Mesenchymal stem cell (in vitro differentiated cells and primary cell): ENCODE measurements around the gene WASL.

Experiments
- DNase-seq: peaks from one replicate; pipeline ENCODE4 v3.0.0-alpha.2; 2013
- H2AFZ ChIP-seq: one replicate; pipeline ENCODE4 v1.6.1; 2013; ENCODE audit warnings: low read depth, mild to moderate bottlenecking, control low read depth, inconsistent platforms, low read length, moderate library complexity
- H2AK5ac ChIP-seq: 2 replicates; pipeline ENCODE4 v1.6.1; 2013; ENCODE audit warnings: low read length, moderate library complexity, mild to moderate bottlenecking, inconsistent platforms; ENCODE audit not compliant: severe bottlenecking
- H2BK120ac ChIP-seq: one replicate; pipeline ENCODE4 v1.6.1; 2013; ENCODE audit warnings: low read depth, mild to moderate bottlenecking, inconsistent platforms, low read length, moderate library complexity
- H2BK12ac ChIP-seq, 2 experiments: one replicate each; pipeline ENCODE4 v1.6.1; 2013; ENCODE audit warnings: inconsistent platforms in 2 of 2, low read length in 2 of 2, mild to moderate bottlenecking in 2 of 2, moderate library complexity in 2 of 2, control low read depth in 1 of 2
- H2BK15ac ChIP-seq: one replicate; pipeline ENCODE4 v1.6.1; 2013; ENCODE audit warnings: mild to moderate bottlenecking, low read depth, inconsistent platforms; ENCODE audit not compliant: poor library complexity, severe bottlenecking
- H2BK5ac ChIP-seq: 2 replicates; pipeline ENCODE4 v1.6.1; 2013; ENCODE audit warnings: low read depth, mild to moderate bottlenecking, low read length, control low read depth, inconsistent platforms; ENCODE audit not compliant: poor library complexity, severe bottlenecking
- H3K14ac ChIP-seq, 2 experiments: one replicate each; pipeline ENCODE4 v1.6.1; 2013; ENCODE audit warnings: inconsistent platforms in 2 of 2, low read length in 2 of 2, control low read depth in 1 of 2, mild to moderate bottlenecking in 1 of 2, moderate library complexity in 1 of 2
- H3K18ac ChIP-seq, 2 experiments: one replicate each; pipeline ENCODE4 v1.6.1; 2013; ENCODE audit warnings: inconsistent platforms in 2 of 2, low read length in 2 of 2, control low read depth in 1 of 2, low read depth in 1 of 2, mild to moderate bottlenecking in 1 of 2
- H3K23ac ChIP-seq, 2 experiments: one replicate each; pipeline ENCODE4 v1.6.1; 2013; ENCODE audit warnings: inconsistent platforms in 2 of 2, low read length in 2 of 2, mild to moderate bottlenecking in 2 of 2, moderate library complexity in 2 of 2, control low read depth in 1 of 2
- H3K27ac ChIP-seq: 2 replicates; pipeline ENCODE4 v1.5.1; 2013; ENCODE audit warnings: mild to moderate bottlenecking, moderate library complexity, low read length, control low read depth, inconsistent platforms; ENCODE audit not compliant: poor library complexity, severe bottlenecking
- H3K27me3 ChIP-seq, 2 experiments: 2 replicates each; pipeline versions ENCODE4 v1.6.1 to v1.7.0; 2013; ENCODE audit warnings: low read length in 2 of 2, mild to moderate bottlenecking in 2 of 2, moderate library complexity in 2 of 2, control low read depth in 1 of 2, inconsistent platforms in 1 of 2; ENCODE audit not compliant: control insufficient read depth in 1 of 2, insufficient read depth in 1 of 2
- H3K36me3 ChIP-seq, 2 experiments: 2 replicates each; pipeline versions ENCODE4 v1.6.1 to v1.7.0; 2013; ENCODE audit warnings: low read length in 2 of 2, control low read depth in 1 of 2, inconsistent platforms in 1 of 2, low read depth in 1 of 2, mild to moderate bottlenecking in 1 of 2; ENCODE audit not compliant: insufficient read depth in 2 of 2, control insufficient read depth in 1 of 2
- H3K4ac ChIP-seq, 2 experiments: one replicate each; pipeline ENCODE4 v1.6.1; 2013; ENCODE audit warnings: inconsistent platforms in 2 of 2, low read length in 2 of 2, mild to moderate bottlenecking in 2 of 2, moderate library complexity in 2 of 2, control low read depth in 1 of 2, low read depth in 1 of 2
- H3K4me1 ChIP-seq: 2 replicates; pipeline ENCODE4 v1.6.1; 2013; ENCODE audit warnings: low read depth, low read length, control low read depth; ENCODE audit not compliant: control insufficient read depth, insufficient read depth
- H3K4me2 ChIP-seq: 2 replicates; pipeline ENCODE4 v1.6.1; 2013; ENCODE audit warnings: low read length, mild to moderate bottlenecking, inconsistent platforms; ENCODE audit not compliant: poor library complexity, severe bottlenecking
- H3K4me3 ChIP-seq, 2 experiments: 2 replicates each; pipeline versions ENCODE4 v1.5.1 to v1.7.0; 2013; ENCODE audit warnings: low read length in 2 of 2, mild to moderate bottlenecking in 2 of 2, control low read depth in 1 of 2, low read depth in 1 of 2; ENCODE audit not compliant: insufficient read depth in 1 of 2
- H3K79me1 ChIP-seq: replicated peaks from 2 replicates; pipeline ENCODE4 v1.6.1; 2013; ENCODE audit warnings: mild to moderate bottlenecking, control low read depth, low read length, inconsistent platforms; ENCODE audit not compliant: poor library complexity, severe bottlenecking
- H3K9ac ChIP-seq: 2 replicates; pipeline ENCODE4 v1.7.0; 2013; ENCODE audit warnings: mild to moderate bottlenecking, low read length, moderate library complexity
- H3K9me3 ChIP-seq: 2 replicates; pipeline ENCODE4 v1.7.0; 2013; ENCODE audit warnings: mild to moderate bottlenecking, low read length; ENCODE audit not compliant: control insufficient read depth
- H4K8ac ChIP-seq: one replicate; pipeline ENCODE4 v1.6.1; 2013; ENCODE audit warnings: inconsistent platforms, mild to moderate bottlenecking, low read length, moderate library complexity
- H4K91ac ChIP-seq: one replicate; pipeline ENCODE4 v1.6.1; 2013; ENCODE audit warnings: mild to moderate bottlenecking, low read length, inconsistent platforms
- WGBS: methylation state at CpG from one replicate; pipeline ENCODE4 v1.1.7; 2013; ENCODE audit warnings: mixed read lengths; 5-methylcytosine and 5-hydroxymethylcytosine counted together

The WASL gene

DNA sequence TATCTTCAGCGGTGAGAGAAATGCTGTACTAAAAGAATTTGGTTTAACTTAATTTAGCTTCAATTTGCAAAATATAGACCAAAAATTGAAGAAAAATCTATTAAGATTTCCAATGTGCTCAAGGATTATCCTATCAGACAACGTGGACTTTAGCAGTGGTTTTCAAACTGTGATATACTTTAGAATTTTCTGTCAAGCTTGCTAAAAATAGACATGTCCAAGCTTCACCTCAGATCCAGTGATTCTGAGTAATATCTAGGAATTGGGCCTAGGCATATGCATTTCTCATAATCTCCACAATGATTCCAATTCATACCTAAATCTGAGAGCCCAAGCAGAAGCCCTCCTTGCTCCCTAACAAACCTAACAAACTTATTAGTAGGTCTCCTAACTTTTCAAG lies 3.4 kb downstream of the WASL start:
- H3K4me3 ChIP-seq, result peak overlapping the region in 1 of 2 experiments; percentile 95
- no peak overlapping the region for H3K4ac ChIP-seq
- H2BK5ac ChIP-seq, result no peak overlapping the region
- no peaks in the 10 kb centered on the region for H3K27me3 ChIP-seq
- no peak for DNase-seq
- H3K23ac ChIP-seq, result no peak overlapping the region
- no peaks in the 10 kb centered on the region for H3K36me3 ChIP-seq
- H3K14ac ChIP-seq, result no peak overlapping the region
- H4K91ac ChIP-seq, result no peak overlapping the region
- H3K9me3 ChIP-seq, result no peaks in the 10 kb centered on the region
- H2BK12ac ChIP-seq, result no peak overlapping the region
- H2BK120ac ChIP-seq, result no peak overlapping the region
- H4K8ac ChIP-seq, result no peak overlapping the region
- WGBS, result 71% methylated on average over 1 of the region's 2 CpGs
- H3K9ac ChIP-seq, result peak overlapping the region; percentile 95
- H3K27ac ChIP-seq, result no peak overlapping the region
- peaks cover 6% of the 10 kb centered on the region for H3K4me1 ChIP-seq
- H2AK5ac ChIP-seq, result no peak overlapping the region
- H2AFZ ChIP-seq, result no peak overlapping the region
- no peak overlapping the region for H3K4me2 ChIP-seq
- no peak overlapping the region for H3K18ac ChIP-seq
- peaks cover 3% of the 10 kb centered on the region for H3K79me1 ChIP-seq
- H2BK15ac ChIP-seq, result no peak overlapping the region

- H3K14ac ChIP-seq, result no peak overlapping the region
- no peak overlapping the region for H2BK12ac ChIP-seq
- no peak overlapping the region for H3K27ac ChIP-seq
- no peak overlapping the region for H3K4me3 ChIP-seq
- no peak overlapping the region for H2BK15ac ChIP-seq
- H3K4me1 ChIP-seq, result peaks cover 6% of the 10 kb centered on the region
- H3K79me1 ChIP-seq, result peaks cover 3% of the 10 kb centered on the region
- H2AFZ ChIP-seq, result no peak overlapping the region
- no peak overlapping the region for H3K4me2 ChIP-seq
- no peak for DNase-seq
- no peak overlapping the region for H3K4ac ChIP-seq
- no peak overlapping the region for H2BK120ac ChIP-seq
- H3K27me3 ChIP-seq, result no peaks in the 10 kb centered on the region
- no peak overlapping the region for H2AK5ac ChIP-seq
- H3K36me3 ChIP-seq, result no peaks in the 10 kb centered on the region
- H3K23ac ChIP-seq, result no peak overlapping the region
- H3K9ac ChIP-seq, result no peak overlapping the region
- H3K18ac ChIP-seq, result no peak overlapping the region
- no peak overlapping the region for H4K91ac ChIP-seq
- no peak overlapping the region for H4K8ac ChIP-seq
- H3K9me3 ChIP-seq, result no peaks in the 10 kb centered on the region
- WGBS, result no CpG with 5 or more reads among the region's 1 CpG
- no peak overlapping the region for H2BK5ac ChIP-seq
These were observed 4.4 kb downstream of the WASL start for GRCh38 chr7:123744416-123744815.

GRCh38 chr7:123741940-123742339 lies 6.9 kb downstream of the WASL start:
- DNase-seq, result no peak
- Histone ChIP-seq H3K4me3 (no peak overlapping the region), H3K4ac (no peak overlapping the region), H3K36me3 (no peaks in the 10 kb centered on the region), H3K27me3 (no peaks in the 10 kb centered on the region), H4K8ac (no peak overlapping the region), H3K9me3 (no peaks in the 10 kb centered on the region), H3K18ac (no peak overlapping the region), H3K23ac (no peak overlapping the region), H3K4me1 (peaks cover 6% of the 10 kb centered on the region), H2BK12ac (no peak overlapping the region), H3K14ac (no peak overlapping the region), H2BK120ac (no peak overlapping the region), H2BK5ac (no peak overlapping the region), H2BK15ac (no peak overlapping the region), H3K27ac (no peak overlapping the region), H3K9ac (no peak overlapping the region), H3K4me2 (no peak overlapping the region), H3K79me1 (peaks cover 3% of the 10 kb centered on the region), H4K91ac (no peak overlapping the region), H2AK5ac (no peak overlapping the region), H2AFZ (no peak overlapping the region)

DNA sequence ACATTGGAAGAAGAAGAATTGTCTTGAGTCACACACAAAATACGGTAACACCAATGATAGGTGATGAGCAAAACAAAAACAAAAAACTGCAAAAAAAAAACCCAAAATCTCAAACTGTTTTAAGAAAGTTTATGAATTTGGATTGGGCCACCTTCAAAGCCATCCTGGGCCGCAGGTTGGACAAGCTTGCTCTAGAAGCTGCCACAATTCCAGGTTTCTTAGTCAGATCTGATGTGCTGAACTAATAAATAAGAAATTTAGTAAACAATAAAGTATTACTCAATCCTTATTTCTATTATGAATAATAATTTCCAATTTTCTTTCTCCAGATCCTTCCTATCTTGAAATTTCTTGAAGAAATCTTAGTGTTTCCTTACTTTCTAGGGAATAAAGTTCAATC lies 10.0 kb downstream of the WASL start:
- no peak overlapping the region for H2BK12ac ChIP-seq
- WGBS, result 100% methylated on average over 1 of the region's 2 CpGs
- no peak overlapping the region for H4K91ac ChIP-seq
- H3K18ac ChIP-seq, result no peak overlapping the region
- H3K9me3 ChIP-seq, result no peaks in the 10 kb centered on the region
- H4K8ac ChIP-seq, result no peak overlapping the region
- no peak overlapping the region for H3K23ac ChIP-seq
- H2BK120ac ChIP-seq, result no peak overlapping the region
- no peaks in the 10 kb centered on the region for H3K27me3 ChIP-seq
- no peak overlapping the region for H3K27ac ChIP-seq
- no peak overlapping the region for H2BK5ac ChIP-seq
- H3K9ac ChIP-seq, result no peak overlapping the region
- H3K14ac ChIP-seq, result no peak overlapping the region
- DNase-seq, result no peak
- no peak overlapping the region for H2AFZ ChIP-seq
- H3K4me2 ChIP-seq, result no peak overlapping the region
- H3K36me3 ChIP-seq, result no peaks in the 10 kb centered on the region
- H3K4me1 ChIP-seq, result peaks cover 6% of the 10 kb centered on the region
- H3K4ac ChIP-seq, result no peak overlapping the region
- no peak overlapping the region for H2AK5ac ChIP-seq
- no peak overlapping the region for H2BK15ac ChIP-seq
- peaks cover 3% of the 10 kb centered on the region for H3K79me1 ChIP-seq
- no peak overlapping the region for H3K4me3 ChIP-seq
